NCI-H748 (cell line): ENCODE results near the gene TSHZ2.

ENCODE experiments used
- DNase-seq: peaks from one replicate; lab custom pipeline; 2025; ENCODE audit not compliant: unreplicated experiment; lab: John Stamatoyannopoulos, UW

Gene TSHZ2

GRCh38 chr20:52972190-52972937 lies at the start of gene TSHZ2:
TSHZ2 (plus strand) TSS chr20:52972358; CDS start chr20:52973294, 936 bp downstream.
- DNase-seq = peak; percentile 71

GRCh38 chr20:52922436-52922835 lies 49.7 kb upstream of the TSHZ2 start:
- no peak for DNase-seq

GRCh38 chr20:52923123-52923937 lies 48.8 kb upstream of the TSHZ2 start:
- no peak for DNase-seq

- DNase-seq = no peak
These were observed 47.5 kb upstream of the TSHZ2 start for GRCh38 chr20:52924411-52925271.

- no peak for DNase-seq
These were observed 45.7 kb upstream of the TSHZ2 start for GRCh38 chr20:52926505-52926904.

- no peak for DNase-seq
These were observed 38.3 kb upstream of the TSHZ2 start for GRCh38 chr20:52933867-52934266.

GRCh38 chr20:52936351-52937340 lies 35.5 kb upstream of the TSHZ2 start:
- DNase-seq = no peak

GRCh38 chr20:52937591-52938100 lies 34.5 kb upstream of the TSHZ2 start:
- DNase-seq = no peak

GRCh38 chr20:52939141-52939540 lies 33.0 kb upstream of the TSHZ2 start:
- no peak for DNase-seq

GRCh38 chr20:52941808-52942207 lies 30.4 kb upstream of the TSHZ2 start:
- DNase-seq = no peak

- no peak for DNase-seq
These were observed 28.8 kb upstream of the TSHZ2 start for GRCh38 chr20:52943185-52943841.

GRCh38 chr20:52945268-52945667 lies 26.9 kb upstream of the TSHZ2 start:
- no peak for DNase-seq

- peak; percentile 34 for DNase-seq
These were observed 26.2 kb upstream of the TSHZ2 start for GRCh38 chr20:52945862-52946522.

GRCh38 chr20:52948491-52948890 lies 23.7 kb upstream of the TSHZ2 start:
- DNase-seq = no peak

- no peak for DNase-seq
These were observed 19.1 kb upstream of the TSHZ2 start for GRCh38 chr20:52953020-52953419.

- no peak for DNase-seq
These were observed 17.3 kb upstream of the TSHZ2 start for GRCh38 chr20:52954849-52955248.

GRCh38 chr20:52958211-52958610 lies 13.9 kb upstream of the TSHZ2 start:
- no peak for DNase-seq

- DNase-seq = peak; percentile 93
These were observed 13.0 kb upstream of the TSHZ2 start for GRCh38 chr20:52959125-52959524.

- no peak for DNase-seq
These were observed 10.0 kb upstream of the TSHZ2 start for GRCh38 chr20:52962183-52962582.
